GM19099 (cell line): Measurements from ENCODE around the gene SLC35F4.

Experiments used
- POLR2A ChIP-seq: IDR thresholded peaks from 3 replicates; pipeline ENCODE4 v1.6.1; 2011; ENCODE audit warnings: low read depth; ENCODE audit not compliant: insufficient read length; ENCODE audit errors: extremely low read depth

The SLC35F4 gene

GRCh38 chr14:57760896-57761295 is 105.0 kb downstream of the SLC35F4 start:
- no peak for TF ChIP-seq POLR2A

GRCh38 chr14:57755018-57755521 is 110.8 kb downstream of the SLC35F4 start:
- TF ChIP-seq POLR2A, result no peak

- TF ChIP-seq POLR2A, result no peak
Observed at GRCh38 chr14:57754527-57754926, 111.4 kb downstream of the SLC35F4 start.

DNA sequence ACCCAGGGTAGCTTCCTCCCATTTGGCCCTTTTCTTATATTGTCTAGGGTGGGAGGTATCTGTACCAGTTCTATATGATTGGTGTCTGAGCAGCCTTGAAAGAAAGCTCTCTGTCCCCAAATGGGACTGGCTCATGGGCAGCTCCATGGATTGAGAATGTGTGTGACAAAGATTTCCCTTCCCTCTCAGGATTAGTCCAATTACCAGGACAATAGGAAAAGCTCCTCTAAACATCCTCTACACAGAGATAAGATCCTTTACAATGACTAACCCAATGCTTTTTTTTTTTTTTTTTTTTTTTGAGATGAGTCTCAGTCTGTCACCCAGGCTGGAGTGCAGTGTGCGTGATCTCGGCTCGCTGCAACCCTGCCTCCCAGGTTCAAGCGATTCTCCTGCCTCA is 112.1 kb downstream of the SLC35F4 start:
- no peak for TF ChIP-seq POLR2A

DNA sequence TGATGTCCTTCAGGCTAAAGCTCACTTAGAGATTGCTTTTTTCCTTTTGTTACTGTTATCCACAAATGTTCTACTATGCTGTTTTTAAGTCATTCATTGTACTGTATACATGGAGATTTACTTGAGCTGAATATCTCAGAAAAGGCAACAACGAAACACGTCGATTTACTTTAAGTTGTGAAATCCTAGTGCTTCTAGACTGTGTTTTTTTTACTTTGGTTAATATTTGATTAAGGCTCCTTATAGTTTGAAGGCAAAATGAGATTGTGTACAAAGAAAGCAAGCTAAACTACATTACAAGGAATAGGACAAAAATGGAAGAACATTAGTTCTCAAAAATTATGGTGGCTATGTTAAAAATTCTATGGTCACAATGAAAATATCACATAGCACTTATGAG is 114.5 kb downstream of the SLC35F4 start:
- TF ChIP-seq POLR2A, result no peak

GRCh38 chr14:57749267-57749666 is 116.6 kb downstream of the SLC35F4 start:
- no peak for TF ChIP-seq POLR2A

GRCh38 chr14:57748279-57748678 is 117.6 kb downstream of the SLC35F4 start:
- no peak for TF ChIP-seq POLR2A

DNA sequence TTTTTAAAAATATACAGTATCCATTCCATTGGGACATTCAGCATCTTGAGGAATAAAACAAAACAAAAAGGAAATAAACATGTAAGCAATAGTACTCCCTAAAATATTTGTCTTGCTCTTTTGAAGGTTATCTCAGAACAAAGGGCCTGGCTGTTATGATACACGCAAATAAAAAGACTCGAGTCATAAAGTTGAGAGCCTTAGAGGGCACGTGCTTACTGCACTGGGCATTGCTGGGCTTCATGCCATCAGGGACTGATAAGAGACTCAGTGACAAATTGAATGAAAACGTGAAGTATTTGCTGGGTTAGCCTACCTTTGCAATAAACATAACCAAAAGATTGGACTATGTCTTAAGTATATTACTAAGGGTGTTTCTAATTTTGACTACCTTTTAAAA is 118.9 kb downstream of the SLC35F4 start:
- no peak for TF ChIP-seq POLR2A

DNA sequence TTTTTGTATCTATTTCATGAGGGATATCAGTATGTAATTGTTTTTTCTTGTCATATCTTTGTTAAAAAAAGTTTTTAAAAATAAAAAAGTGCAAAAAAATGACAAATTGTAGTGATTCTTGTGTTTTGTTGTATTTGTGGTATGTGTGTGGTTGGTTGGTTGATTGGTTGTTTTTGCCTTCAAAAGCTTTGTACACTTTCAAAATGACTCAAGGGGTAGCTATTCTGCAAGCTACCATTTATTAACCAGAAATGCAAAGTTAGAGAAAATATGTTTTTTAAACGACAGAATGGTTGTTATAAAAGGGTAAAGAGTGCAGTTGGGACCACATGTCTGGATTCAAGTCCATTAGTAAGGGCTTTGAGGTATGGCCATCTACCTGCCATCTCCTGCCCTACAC is 119.3 kb downstream of the SLC35F4 start:
- TF ChIP-seq POLR2A, result no peak

DNA sequence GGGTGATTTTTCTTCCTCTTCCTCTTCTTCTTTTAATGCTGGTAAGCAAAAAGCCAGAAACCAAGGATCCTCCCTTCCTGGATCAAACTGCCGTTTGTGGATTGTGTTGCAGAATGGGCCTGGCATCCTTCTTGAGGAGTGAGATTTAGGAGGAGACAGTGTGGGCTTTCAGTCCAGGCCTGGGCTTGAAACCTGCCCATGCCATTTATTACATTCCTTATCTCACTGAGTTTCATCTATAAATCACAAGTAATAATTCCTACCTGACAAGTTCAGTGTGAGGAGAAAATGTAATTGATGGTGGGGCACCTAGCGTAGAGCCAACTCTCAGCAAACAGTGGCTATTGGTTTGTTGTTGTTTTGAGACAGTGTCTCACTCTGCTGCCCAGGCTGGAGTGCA is 126.4 kb downstream of the SLC35F4 start:
- TF ChIP-seq POLR2A, result no peak

DNA sequence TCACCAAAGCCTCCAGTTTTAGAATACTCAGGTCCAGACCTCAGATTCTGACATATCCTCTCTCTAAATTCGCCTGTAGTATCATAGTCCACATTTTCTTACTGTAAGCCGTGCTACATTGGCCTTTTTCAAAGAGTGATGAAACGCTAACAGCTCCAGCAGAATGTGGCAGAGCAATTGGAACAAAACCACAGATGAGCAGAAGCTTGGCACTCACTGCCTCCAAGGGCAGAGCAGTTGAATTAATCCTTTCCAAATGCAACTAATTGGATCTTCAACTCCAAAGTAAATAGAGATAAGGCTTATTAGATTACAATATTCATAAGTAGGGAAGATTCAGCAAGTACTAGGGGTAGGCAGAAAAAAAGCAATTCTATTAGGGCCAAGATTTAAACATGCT is 128.3 kb downstream of the SLC35F4 start:
- no peak for TF ChIP-seq POLR2A

DNA sequence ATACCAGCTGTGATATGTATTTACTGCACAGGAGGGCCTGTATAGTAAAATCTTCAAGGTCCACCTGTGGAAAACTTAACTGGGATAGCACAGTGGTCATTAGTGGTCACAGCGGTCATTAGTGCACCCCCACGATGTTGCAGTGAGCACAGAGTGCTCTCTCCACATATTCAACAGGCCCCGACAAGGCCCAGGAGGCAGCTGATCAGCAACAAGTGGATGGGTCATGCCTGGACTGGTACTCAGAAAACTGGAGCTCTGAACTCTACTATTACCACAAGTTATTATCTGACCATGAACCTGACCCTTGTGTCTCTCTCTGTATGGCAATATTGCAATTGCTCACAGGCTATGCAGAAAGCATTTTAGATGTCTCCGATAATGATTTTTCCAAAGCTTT is 129.5 kb downstream of the SLC35F4 start:
- no peak for TF ChIP-seq POLR2A

GRCh38 chr14:57735276-57735675 is 130.6 kb downstream of the SLC35F4 start:
- no peak for TF ChIP-seq POLR2A

DNA sequence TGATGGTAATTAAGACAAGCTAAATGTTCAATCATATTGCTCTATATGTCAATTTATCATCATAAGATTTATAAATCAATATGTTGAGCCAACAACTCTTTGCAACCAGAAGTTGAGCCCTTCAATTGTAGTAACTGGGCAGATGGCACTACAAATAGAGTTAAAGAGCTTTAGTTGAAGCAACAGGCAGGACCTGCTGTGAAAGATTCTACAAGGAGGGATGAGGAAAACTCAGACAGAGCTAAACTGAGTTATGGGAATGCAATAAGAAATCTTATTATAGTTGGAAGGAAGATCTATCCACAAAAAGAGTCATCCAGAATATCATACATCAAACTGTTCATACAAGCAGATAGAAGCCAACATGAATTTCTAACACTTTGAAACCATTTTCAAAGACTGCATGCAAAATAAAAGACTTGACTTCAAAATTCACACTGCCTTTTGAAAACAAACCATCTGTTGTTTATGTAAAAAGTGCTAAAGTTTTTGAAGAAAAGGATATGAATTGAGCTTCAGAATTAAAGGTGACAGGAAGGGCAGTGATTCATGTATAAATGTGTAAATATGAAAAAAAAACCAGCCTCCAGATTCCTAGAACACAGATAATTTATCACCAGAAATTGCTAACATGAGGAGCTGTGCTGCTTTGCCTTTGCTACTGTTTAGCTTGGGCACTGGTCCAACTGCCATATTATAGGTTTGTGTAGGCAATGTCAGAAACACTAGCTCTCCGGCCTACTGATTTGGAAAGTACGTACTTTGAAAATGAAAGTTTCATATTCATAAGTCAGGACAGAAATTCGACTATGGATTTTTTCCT is 133.2 kb downstream of the SLC35F4 start:
- no peak for TF ChIP-seq POLR2A

DNA sequence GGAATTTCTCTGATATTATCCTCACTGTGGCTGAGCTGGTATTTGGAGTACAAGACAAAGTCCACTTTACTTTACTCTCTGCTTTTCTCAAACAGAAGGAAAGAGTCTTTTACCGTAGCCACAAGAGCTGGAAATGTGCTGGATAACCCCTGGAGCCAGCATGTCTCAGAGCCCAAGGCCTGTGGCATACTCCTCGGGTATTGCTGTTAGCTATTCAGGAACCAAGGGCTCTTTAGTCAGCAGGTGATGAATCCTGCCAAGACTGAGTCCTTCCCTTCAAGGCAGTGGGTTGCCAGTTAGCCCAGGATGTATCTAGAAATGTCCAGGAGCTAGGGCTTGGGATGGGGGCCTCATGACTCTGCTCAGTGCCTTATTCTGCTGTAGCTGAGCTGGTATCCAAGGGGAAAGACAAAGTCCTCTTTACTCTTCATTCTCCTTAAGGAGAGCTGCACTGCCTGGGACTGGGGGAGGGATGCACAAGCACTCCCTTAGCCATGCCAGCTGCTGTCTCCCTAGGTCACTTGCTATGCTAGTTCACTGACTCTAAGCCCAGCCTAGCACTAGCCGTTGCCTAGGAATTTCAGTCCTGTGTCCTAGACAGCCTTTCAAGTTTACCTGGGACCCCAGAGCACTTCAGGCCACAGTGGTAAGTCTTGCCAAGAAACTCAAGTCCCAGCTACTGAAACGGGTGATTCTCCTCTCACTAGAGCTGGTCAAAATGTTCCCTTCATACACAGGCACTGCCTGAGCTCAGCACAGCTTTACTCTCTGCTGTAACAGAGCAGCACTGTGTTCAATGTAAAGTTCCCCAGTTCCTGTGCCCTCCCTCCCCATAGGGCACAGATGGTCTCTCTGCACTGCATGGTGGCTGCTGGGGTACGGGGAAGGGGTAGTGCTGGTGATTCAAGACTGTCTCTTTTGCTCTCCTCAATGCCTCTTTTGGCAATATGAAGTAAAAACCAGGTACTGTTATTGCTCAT is 136.4 kb downstream of the SLC35F4 start:
- TF ChIP-seq POLR2A, result no peak
